ENCODE data around the gene RHOBTB3. TPM values are rescaled to one million over a fixed set of nuclear protein-coding genes. Genes with fewer than 3 reads are reported as not detected.

RHOBTB3 gene
- total RNA-seq, 2 donors from 2014 or later = 432 to 444 TPM

- H3K9me3 Mint-ChIP-seq = no peaks in the 10 kb centered on the region
- 88 to 100% methylated on average over 1 to 2 of the region's 2 CpGs for WGBS, 2 experiments (ENCODE audit: insufficient coverage in 1 of 2, insufficient read length in 1 of 2)
Measured at GRCh38 chr5:95743232-95743631, 12.1 kb downstream of the RHOBTB3 start.

GRCh38 chr5:95743877-95744276, 12.7 kb downstream of the RHOBTB3 start:
- Mint-ChIP-seq H3K36me3 (ENCODE audit: low read depth) (peaks cover 74% of the 10 kb centered on the region), H3K4me3 (no peak overlapping the region), H3K9me3 (no peaks in the 10 kb centered on the region), H3K4me1 (peaks cover 20% of the 10 kb centered on the region), H3K27me3 (ENCODE audit: insufficient read depth) (no peaks in the 10 kb centered on the region), H3K27ac (no peak overlapping the region)
- Histone ChIP-seq H3K27ac (ENCODE audit: low read depth, low read length) (no peak overlapping the region), H3K9me3 (ENCODE audit: control insufficient read depth, low read length) (no peaks in the 10 kb centered on the region), H3K36me3 (ENCODE audit: control insufficient read depth, insufficient read depth, low read length) (peaks cover 92% of the 10 kb centered on the region), H3K9ac (ENCODE audit: extremely low read depth, low read length, poor library complexity, severe bottlenecking) (no peak overlapping the region), H3K27me3 (ENCODE audit: control insufficient read depth, insufficient read depth, low read length, poor library complexity, severe bottlenecking) (no peaks in the 10 kb centered on the region), H3K4me1 (ENCODE audit: control insufficient read depth, insufficient read depth, low read length) (peaks cover 3% of the 10 kb centered on the region), H3K4me3 (ENCODE audit: low read length) (no peak overlapping the region)
- DNase-seq = no peak
- WGBS, 2 experiments (ENCODE audit: insufficient coverage in 1 of 2, insufficient read length in 1 of 2) = 92 to 100% methylated on average over 1 of the region's 1 CpG
- TF ChIP-seq CTCF (conservative IDR thresholded peaks at IDR 0.05) = no peak

More at GRCh38 chr5:95743232-95743631, 12.1 kb downstream of the RHOBTB3 start:
- no peak for TF ChIP-seq CTCF (conservative IDR thresholded peaks at IDR 0.05)
- no peaks in the 10 kb centered on the region for H3K27me3 Mint-ChIP-seq (ENCODE audit: insufficient read depth)
- no peak overlapping the region for H3K4me3 ChIP-seq (ENCODE audit: low read length)
- peaks cover 4% of the 10 kb centered on the region for H3K4me1 ChIP-seq (ENCODE audit: control insufficient read depth, insufficient read depth, low read length)
- H3K9ac ChIP-seq (ENCODE audit: extremely low read depth, low read length, poor library complexity, severe bottlenecking) = no peak overlapping the region
- peaks cover 74% of the 10 kb centered on the region for H3K36me3 Mint-ChIP-seq (ENCODE audit: low read depth)
- peaks cover 92% of the 10 kb centered on the region for H3K36me3 ChIP-seq (ENCODE audit: control insufficient read depth, insufficient read depth, low read length)
- no peak overlapping the region for H3K27ac ChIP-seq (ENCODE audit: low read depth, low read length)
- H3K27me3 ChIP-seq (ENCODE audit: control insufficient read depth, insufficient read depth, low read length, poor library complexity, severe bottlenecking) = no peaks in the 10 kb centered on the region
- peaks cover 24% of the 10 kb centered on the region for H3K4me1 Mint-ChIP-seq
- no peak for DNase-seq
- H3K9me3 ChIP-seq (ENCODE audit: control insufficient read depth, low read length) = no peaks in the 10 kb centered on the region
- no peak overlapping the region for H3K27ac Mint-ChIP-seq
- no peak overlapping the region for H3K4me3 Mint-ChIP-seq

GRCh38 chr5:95746194-95746593, 15.1 kb downstream of the RHOBTB3 start:
- Mint-ChIP-seq H3K27me3 (ENCODE audit: insufficient read depth) (no peaks in the 10 kb centered on the region), H3K36me3 (ENCODE audit: low read depth) (peaks cover 77% of the 10 kb centered on the region), H3K4me1 (peaks cover 19% of the 10 kb centered on the region), H3K4me3 (no peak overlapping the region), H3K9me3 (no peaks in the 10 kb centered on the region), H3K27ac (no peak overlapping the region)
- Histone ChIP-seq H3K4me1 (ENCODE audit: control insufficient read depth, insufficient read depth, low read length) (peaks cover 3% of the 10 kb centered on the region), H3K36me3 (ENCODE audit: control insufficient read depth, insufficient read depth, low read length) (peaks cover 93% of the 10 kb centered on the region), H3K9ac (ENCODE audit: extremely low read depth, low read length, poor library complexity, severe bottlenecking) (no peak overlapping the region), H3K9me3 (ENCODE audit: control insufficient read depth, low read length) (no peaks in the 10 kb centered on the region), H3K4me3 (ENCODE audit: low read length) (peak overlapping the region; percentile 12), H3K27me3 (ENCODE audit: control insufficient read depth, insufficient read depth, low read length, poor library complexity, severe bottlenecking) (no peaks in the 10 kb centered on the region), H3K27ac (ENCODE audit: low read depth, low read length) (no peak overlapping the region)
- no peak for DNase-seq
- TF ChIP-seq CTCF (conservative IDR thresholded peaks at IDR 0.05) = no peak

All from endodermal cell (in vitro differentiated cells).